ENCODE results near the gene CDK5. TPM values are rescaled to one million over a fixed set of nuclear protein-coding genes. Genes with fewer than 3 reads are reported as not detected.

CDK5 gene
- total and polyA plus RNA-seq, 9 donors, result 2.7 to 9.4 (median 4.1) TPM

DNA sequence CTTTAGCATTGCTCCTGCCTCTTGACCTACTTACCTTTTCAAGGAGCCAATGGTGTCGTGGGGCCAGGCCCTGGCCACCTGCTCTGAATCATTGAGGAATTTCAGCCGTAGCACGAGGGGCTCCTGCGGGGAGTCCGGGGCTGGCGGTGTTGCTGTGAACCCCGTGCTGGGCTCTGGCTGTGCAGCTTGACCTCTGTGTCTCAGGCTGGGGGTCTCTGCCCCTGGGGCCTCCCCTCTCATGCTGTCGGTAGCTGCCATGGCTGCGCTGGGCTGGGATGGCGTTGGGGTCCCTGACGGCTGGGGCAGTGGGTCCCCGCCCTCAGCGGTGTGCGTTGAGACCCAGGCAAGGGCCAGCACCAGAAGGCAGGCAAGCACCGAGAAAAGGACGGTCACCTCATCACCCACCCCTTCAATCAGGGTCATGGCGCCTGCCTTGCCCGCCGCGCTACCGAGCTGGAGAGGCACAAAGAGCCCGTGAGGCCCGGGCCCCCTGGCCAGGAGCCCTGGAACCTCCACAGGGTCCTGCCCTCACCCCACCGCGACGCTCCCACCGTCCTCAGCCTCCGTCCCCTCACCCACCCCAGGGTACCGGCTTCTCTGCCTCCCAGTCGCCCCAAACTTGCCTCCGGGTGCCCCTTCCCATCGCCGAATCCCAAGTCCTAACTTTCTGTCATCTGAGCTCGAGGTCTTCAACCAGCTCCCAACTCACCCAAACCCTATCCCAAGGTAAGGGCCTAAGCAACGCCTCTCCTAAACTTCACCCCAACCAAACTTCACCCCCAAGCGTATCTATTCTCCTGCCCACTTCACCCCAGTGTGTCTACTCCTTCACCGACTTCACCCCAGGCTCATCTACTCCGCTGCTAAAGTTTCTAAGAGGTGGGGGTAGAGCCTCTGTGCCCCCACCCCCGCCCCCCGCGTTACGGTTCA is 24.7 kb upstream of the CDK5 start:
- DNase-seq, result peak in 4 of 5 donors; percentile 30 to 58 (median 57)
- Histone ChIP-seq H3K27ac (peak overlapping the region; percentile 63 to 85), H3K27me3 (no peaks in the 10 kb centered on the region), H3K4me3 (peak overlapping the region; percentile 63), H3K9me3 (no peaks in the 10 kb centered on the region), H3K4me1 (ENCODE audit: insufficient read depth) (peaks cover 28% of the 10 kb centered on the region), H3K36me3 (no peaks in the 10 kb centered on the region)
- 48 to 57% (median 51%) methylated on average over 42 of the region's 42 CpGs for WGBS, 3 donors
- intact Hi-C loops (cut with DNase I), result loop anchor here in 1 of 4 donors (2.0 kb wide), 1 partner anchor 22 kb away; no protein-coding TSS in a partner anchor
- no peak for TF ChIP-seq EP300 (IDR thresholded peaks at IDR 0.05)
- TF ChIP-seq, protein P1, sequence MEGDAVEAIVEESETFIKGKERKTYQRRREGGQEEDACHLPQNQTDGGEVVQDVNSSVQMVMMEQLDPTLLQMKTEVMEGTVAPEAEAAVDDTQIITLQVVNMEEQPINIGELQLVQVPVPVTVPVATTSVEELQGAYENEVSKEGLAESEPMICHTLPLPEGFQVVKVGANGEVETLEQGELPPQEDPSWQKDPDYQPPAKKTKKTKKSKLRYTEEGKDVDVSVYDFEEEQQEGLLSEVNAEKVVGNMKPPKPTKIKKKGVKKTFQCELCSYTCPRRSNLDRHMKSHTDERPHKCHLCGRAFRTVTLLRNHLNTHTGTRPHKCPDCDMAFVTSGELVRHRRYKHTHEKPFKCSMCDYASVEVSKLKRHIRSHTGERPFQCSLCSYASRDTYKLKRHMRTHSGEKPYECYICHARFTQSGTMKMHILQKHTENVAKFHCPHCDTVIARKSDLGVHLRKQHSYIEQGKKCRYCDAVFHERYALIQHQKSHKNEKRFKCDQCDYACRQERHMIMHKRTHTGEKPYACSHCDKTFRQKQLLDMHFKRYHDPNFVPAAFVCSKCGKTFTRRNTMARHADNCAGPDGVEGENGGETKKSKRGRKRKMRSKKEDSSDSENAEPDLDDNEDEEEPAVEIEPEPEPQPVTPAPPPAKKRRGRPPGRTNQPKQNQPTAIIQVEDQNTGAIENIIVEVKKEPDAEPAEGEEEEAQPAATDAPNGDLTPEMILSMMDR (IDR thresholded peaks at IDR 0.05), result no peak
- no peak for TF ChIP-seq POLR2A (IDR thresholded peaks at IDR 0.05)

DNA sequence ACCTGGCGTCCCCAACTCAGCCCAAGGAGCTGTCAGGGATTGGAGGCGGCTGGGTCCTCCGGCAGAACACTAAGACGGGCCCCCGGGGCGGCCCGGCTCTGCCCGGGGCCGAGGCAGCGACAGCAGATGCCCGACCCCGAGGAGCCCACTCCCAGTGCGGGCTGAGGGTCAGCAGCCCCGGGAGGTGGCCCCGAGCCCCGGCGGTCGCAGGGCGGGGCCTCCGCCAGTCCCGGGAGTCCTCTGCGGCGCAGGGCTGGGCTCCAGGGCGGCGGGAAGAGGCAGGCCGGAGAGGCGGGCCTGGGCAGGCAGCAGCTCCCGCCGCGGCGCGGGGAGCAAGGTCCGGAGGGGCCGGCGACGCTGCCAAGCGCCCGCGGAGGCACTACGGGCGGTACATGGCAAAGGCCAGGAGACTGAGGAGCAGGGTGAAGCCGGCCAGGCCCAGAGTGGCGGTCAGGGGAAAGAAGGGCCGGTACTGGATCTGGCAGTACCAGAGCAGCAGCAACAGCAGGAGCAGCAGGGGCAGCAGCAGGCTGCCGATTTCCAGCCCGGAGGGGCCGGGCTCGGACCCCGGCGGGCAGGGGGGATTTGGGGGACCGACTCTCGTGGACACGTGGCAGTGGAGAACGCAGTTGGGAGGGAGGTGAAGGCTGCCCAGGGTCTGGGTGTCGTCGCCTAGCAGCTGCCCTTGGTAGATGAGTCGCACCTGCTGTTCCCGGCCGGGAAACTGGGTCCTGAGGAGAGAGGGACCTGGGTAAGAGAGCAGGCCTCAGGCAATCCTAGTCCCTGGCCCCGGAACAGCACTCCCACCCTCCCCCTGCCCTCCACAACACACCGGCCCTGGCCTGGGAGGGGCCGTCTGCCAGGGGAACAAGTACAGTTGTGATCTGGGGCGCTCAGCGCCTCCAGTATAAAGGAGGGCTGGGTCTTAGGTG is 23.7 kb upstream of the CDK5 start:
- Histone ChIP-seq H3K27me3 (no peaks in the 10 kb centered on the region), H3K36me3 (no peaks in the 10 kb centered on the region), H3K4me1 (ENCODE audit: insufficient read depth) (peaks cover 28% of the 10 kb centered on the region), H3K4me3 (peak overlapping the region; percentile 78), H3K9me3 (no peaks in the 10 kb centered on the region), H3K27ac (peak overlapping the region; percentile 85 to 88)
- intact Hi-C loops (cut with DNase I), result loop anchor here in 1 of 4 donors (2.0 kb wide), 1 partner anchor 21 kb away; no protein-coding TSS in a partner anchor
- TF ChIP-seq, protein P1 (IDR thresholded peaks at IDR 0.05), result no peak
- TF ChIP-seq EP300 (IDR thresholded peaks at IDR 0.05) (no peak), POLR2A (IDR thresholded peaks at IDR 0.05) (no peak)
- 17 to 21% (median 20%) methylated on average over 53 to 64 of the region's 64 CpGs for WGBS, 3 donors
- peak in 4 of 5 donors; percentile 37 to 69 (median 59) for DNase-seq

DNA sequence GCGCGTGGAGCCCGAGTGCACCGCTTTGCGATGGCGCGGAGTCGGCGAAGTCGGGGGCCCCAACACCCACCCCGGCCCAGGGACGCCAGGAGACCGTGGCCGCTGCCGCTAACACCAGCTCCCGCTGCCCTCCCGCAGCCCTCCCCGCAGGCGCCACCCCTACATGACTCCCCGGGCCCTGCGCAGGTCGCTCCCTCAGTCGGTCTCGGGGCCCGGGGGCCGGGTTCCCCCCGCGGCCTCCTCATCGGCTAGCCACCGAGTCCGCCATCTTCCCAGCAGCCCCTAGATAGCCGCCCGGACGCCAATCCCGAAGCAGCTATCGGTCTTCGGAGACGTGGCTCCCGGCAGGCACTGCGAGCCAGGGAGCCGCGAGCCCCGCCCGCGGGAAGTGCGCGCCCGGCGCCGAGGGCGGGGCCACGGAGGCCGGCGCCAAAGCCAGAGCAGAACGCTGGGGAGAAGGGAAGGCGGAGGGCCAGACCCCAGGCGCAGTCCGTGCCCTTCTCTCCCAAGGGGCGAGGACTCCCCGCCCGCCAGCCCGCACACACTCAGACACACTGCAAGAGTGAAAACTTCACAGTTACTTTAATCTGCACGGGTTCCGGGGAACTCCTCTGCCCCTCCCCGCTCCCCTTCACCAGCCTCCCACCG is 22.9 kb upstream of the CDK5 start, which contains the start of gene FASTK:
Gene FASTK, minus strand, starts transcription at position 288 of the 648 bp plus-strand sequence. Its CDS starts 43 bp downstream, at position 245.
- 1% methylated on average over 61 to 66 of the region's 66 CpGs for WGBS, 3 donors
- Histone ChIP-seq H3K36me3 (no peaks in the 10 kb centered on the region), H3K4me3 (peak within 1 kb of the TSS; percentile 78), H3K27me3 (no peaks in the 10 kb centered on the region), H3K27ac (peak within 1 kb of the TSS; percentile 85 to 88), H3K9me3 (no peaks in the 10 kb centered on the region), H3K4me1 (ENCODE audit: insufficient read depth) (peaks cover 28% of the 10 kb centered on the region)
- intact Hi-C loops (cut with DNase I), result no loop called here
- peak; percentile 88 to 92 (median 90) for DNase-seq
- TF ChIP-seq POLR2A (IDR thresholded peaks at IDR 0.05), result peak; percentile 44
- TF ChIP-seq EP300 (IDR thresholded peaks at IDR 0.05), result no peak
- TF ChIP-seq, protein P1 (IDR thresholded peaks at IDR 0.05), result peak in 1 of 3 donors; percentile 10

All from ovary (tissue), 9 donors.